ENCODE results near the gene KRTAP19-8.

KRTAP19-8 gene

GRCh38 chr21:31064803-31065202 is 26.5 kb upstream of the KRTAP19-8 start:
- no peak overlapping the region for H3K4me3 ChIP-seq (ENCODE audit: low read length)
- DNase-seq (ENCODE audit: low read depth), result no peak
- no peak for TF ChIP-seq CTCF (conservative IDR thresholded peaks at IDR 0.05; ENCODE audit: low read depth, low read length)

- TF ChIP-seq CTCF (conservative IDR thresholded peaks at IDR 0.05; ENCODE audit: low read depth, low read length), result no peak
- no peak overlapping the region for H3K4me3 ChIP-seq (ENCODE audit: low read length)
- no peak for DNase-seq (ENCODE audit: low read depth)
Observed at GRCh38 chr21:31052489-31053142, 14.3 kb upstream of the KRTAP19-8 start.

- H3K4me3 ChIP-seq (ENCODE audit: low read length), result no peak overlapping the region
- TF ChIP-seq CTCF (conservative IDR thresholded peaks at IDR 0.05; ENCODE audit: low read depth, low read length), result no peak
- DNase-seq (ENCODE audit: low read depth), result no peak
Observed at GRCh38 chr21:31050577-31051157, 12.4 kb upstream of the KRTAP19-8 start.

- no peak overlapping the region for H3K4me3 ChIP-seq (ENCODE audit: low read length)
- no peak for TF ChIP-seq CTCF (conservative IDR thresholded peaks at IDR 0.05; ENCODE audit: low read depth, low read length)
- no peak for DNase-seq (ENCODE audit: low read depth)
Observed at GRCh38 chr21:31045841-31046240, 7.6 kb upstream of the KRTAP19-8 start.

- TF ChIP-seq CTCF (conservative IDR thresholded peaks at IDR 0.05; ENCODE audit: low read depth, low read length), result no peak
- H3K4me3 ChIP-seq (ENCODE audit: low read length), result no peak overlapping the region
- no peak for DNase-seq (ENCODE audit: low read depth)
Observed at GRCh38 chr21:31043471-31043870, 5.2 kb upstream of the KRTAP19-8 start.

GRCh38 chr21:31042080-31042464 is 3.8 kb upstream of the KRTAP19-8 start:
- no peak overlapping the region for H3K4me3 ChIP-seq (ENCODE audit: low read length)
- no peak for TF ChIP-seq CTCF (conservative IDR thresholded peaks at IDR 0.05; ENCODE audit: low read depth, low read length)
- DNase-seq (ENCODE audit: low read depth), result no peak

Measured in retinal pigment epithelial cell (primary cell).